AG04450 (cell line): ENCODE measurements around the gene CNTNAP2. TPM values are rescaled to one million over a fixed set of nuclear protein-coding genes. Genes with fewer than 3 reads are reported as not detected.

Experiments used
- CTCF ChIA-PET: fragments of 300-600, 350-600 bp; formaldehyde crosslinking; extraction: SDS; loops from one replicate; lab custom pipeline; 2022; ENCODE audit warnings: antibody characterized with exemption, inconsistent platforms; lab: Charles Lee
- POLR2A ChIA-PET: fragments of 350-600 bp; formaldehyde crosslinking; extraction: SDS; loops from one replicate; lab custom pipeline; 2021; ENCODE audit warnings: antibody characterized with exemption, inconsistent platforms; lab: Yijun Ruan, JAX
- DNase-seq: peaks from one replicate; pipeline ENCODE4 v3.0.0-alpha.2; 2011; ENCODE audit warnings: low read depth, low spot score
- H3K27ac ChIP-seq: one replicate; pipeline ENCODE4 v1.5.1; 2012; ENCODE audit warnings: low read depth, low read length, control low read depth
- H3K27me3 ChIP-seq: one replicate; pipeline ENCODE4 v1.6.0; 2012; ENCODE audit warnings: low read length; ENCODE audit not compliant: control insufficient read depth, insufficient read depth
- H3K4me3 ChIP-seq: 2 replicates; pipeline ENCODE4 v1.5.1; 2011; ENCODE audit warnings: mild to moderate bottlenecking, low read depth, low read length, control low read depth
- H3K9me3 ChIP-seq: 2 replicates; pipeline ENCODE4 v1.5.1; 2012; ENCODE audit warnings: low read length; ENCODE audit not compliant: control insufficient read depth, insufficient read depth
- CTCF ChIP-seq: IDR thresholded peaks from 2 replicates; pipeline ENCODE4 v1.5.1; 2011; ENCODE audit warnings: low read depth, low read length, control low read depth, inconsistent platforms
- polyA plus RNA-seq: library from polyadenylated mRNA; depleted of rRNA; stranded (reverse); fragments of >200 nt; gene quantifications from 2 replicates; pipeline ENCODE4 v1.2.3, GENCODE V29; 2011

The CNTNAP2 gene
- polyA plus RNA-seq, 1 experiment = not detected

GRCh38 chr7:148185041-148185440, 2068.4 kb downstream of the CNTNAP2 start:
- ChIA-PET POLR2A (no interaction called here), CTCF (interaction anchor here (0.9 kb wide), 1 partner anchor 74 kb away, joined by 3 read pairs; no protein-coding TSS in a partner anchor)
- no peak for DNase-seq
- Histone ChIP-seq H3K27ac (no peak overlapping the region), H3K9me3 (peaks cover 22% of the 10 kb centered on the region), H3K4me3 (no peak overlapping the region), H3K27me3 (no peaks in the 10 kb centered on the region)
- TF ChIP-seq CTCF = no peak

GRCh38 chr7:148187471-148187870, 2070.9 kb downstream of the CNTNAP2 start:
- Histone ChIP-seq H3K9me3 (peaks cover 15% of the 10 kb centered on the region; the same call in 1 of the 2 replicates), H3K27ac (no peak overlapping the region), H3K4me3 (no peak overlapping the region), H3K27me3 (no peaks in the 10 kb centered on the region)
- TF ChIP-seq CTCF = no peak
- no peak for DNase-seq
- POLR2A ChIA-PET = no interaction called here
- CTCF ChIA-PET = no interaction called here

DNA sequence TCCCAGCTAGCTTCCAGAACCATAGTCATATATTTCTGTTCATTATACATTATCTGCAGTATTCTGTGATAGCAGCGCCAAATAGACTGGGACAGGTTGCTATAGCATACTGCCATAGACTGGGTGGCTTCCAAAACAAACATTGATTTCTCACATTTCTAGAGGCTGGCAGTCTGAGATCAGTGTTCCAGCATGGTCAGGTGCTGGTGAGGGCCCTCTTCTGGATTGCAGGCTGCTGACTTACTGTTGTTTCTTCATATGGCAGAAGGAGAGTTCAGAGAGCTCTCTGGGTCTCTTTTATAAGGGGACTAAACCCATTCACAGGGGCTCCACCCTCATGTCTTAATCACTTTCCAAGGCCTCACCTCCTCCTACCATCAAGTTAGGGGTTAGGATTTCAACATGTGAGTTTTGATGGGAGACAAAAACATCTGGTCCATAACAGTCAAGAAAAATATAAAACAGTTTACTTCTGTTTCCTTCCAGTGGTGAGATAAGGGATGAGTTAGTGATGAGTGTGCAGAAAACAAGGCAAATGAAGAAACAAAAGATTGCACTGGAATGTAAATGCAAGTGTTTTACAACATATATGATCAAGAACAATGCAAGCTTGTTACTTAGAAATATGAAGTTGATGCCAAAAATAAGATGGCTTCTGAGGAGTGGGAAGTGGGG, 2074.9 kb downstream of the CNTNAP2 start:
- TF ChIP-seq CTCF = no peak
- ChIA-PET CTCF (interaction anchor here (0.7 kb wide), 1 partner anchor 1627 kb away, joined by 4 read pairs; no protein-coding TSS in a partner anchor), POLR2A (no interaction called here)
- no peak for DNase-seq
- Histone ChIP-seq H3K4me3 (no peak overlapping the region), H3K9me3 (peaks cover 17% of the 10 kb centered on the region), H3K27ac (no peak overlapping the region), H3K27me3 (no peaks in the 10 kb centered on the region)

GRCh38 chr7:148192491-148192890, 2075.9 kb downstream of the CNTNAP2 start:
- CTCF ChIA-PET = interaction anchor here (0.7 kb wide), 1 partner anchor 1628 kb away, joined by 4 read pairs; no protein-coding TSS in a partner anchor
- TF ChIP-seq CTCF = no peak

DNA sequence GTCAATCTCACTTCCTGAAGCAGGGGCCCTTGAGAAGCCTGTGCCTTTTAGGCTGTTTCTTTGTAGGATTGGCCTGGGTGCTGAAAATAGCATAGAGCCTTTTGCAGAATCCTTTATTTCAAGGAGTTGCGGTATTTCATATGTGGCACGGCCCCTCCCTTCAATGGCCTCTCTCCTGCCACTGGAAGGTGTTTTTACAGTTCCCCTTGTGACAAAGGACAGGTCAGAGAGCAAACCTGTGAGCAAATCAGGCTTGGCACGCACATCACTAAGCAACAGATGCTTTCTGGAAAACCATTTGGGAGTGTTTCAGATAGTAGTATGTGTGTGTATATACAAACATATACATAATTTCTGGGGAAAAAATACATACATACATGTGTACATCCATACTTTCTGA, 2085.4 kb downstream of the CNTNAP2 start:
- Histone ChIP-seq H3K9me3 (peaks cover 14% of the 10 kb centered on the region), H3K4me3 (no peak overlapping the region), H3K27me3 (no peaks in the 10 kb centered on the region), H3K27ac (no peak overlapping the region)
- CTCF ChIA-PET = no interaction called here
- POLR2A ChIA-PET = no interaction called here
- DNase-seq = no peak
- TF ChIP-seq CTCF = no peak

More at GRCh38 chr7:148192491-148192890, 2075.9 kb downstream of the CNTNAP2 start:
- H3K27ac ChIP-seq = no peak overlapping the region
- DNase-seq = no peak
- POLR2A ChIA-PET = no interaction called here
- peaks cover 15% of the 10 kb centered on the region for H3K9me3 ChIP-seq
- no peaks in the 10 kb centered on the region for H3K27me3 ChIP-seq
- no peak overlapping the region for H3K4me3 ChIP-seq
